Esophagus (tissue), 2 donors: Measurements from ENCODE around the gene LIX1L. TPM values are rescaled to one million over a fixed set of nuclear protein-coding genes. Genes with fewer than 3 reads are reported as not detected.

Source experiments
- H3K27ac ChIP-seq, 2 donors: one replicate each; pipeline ENCODE4 v1.5.1; 2013; ENCODE audit warnings: low read depth in 2 of 2, mild to moderate bottlenecking in 2 of 2, inconsistent platforms in 1 of 2, low read length in 1 of 2, moderate library complexity in 1 of 2
- H3K27me3 ChIP-seq, 2 donors: one replicate each; pipeline ENCODE4 v1.6.1; 2013; ENCODE audit warnings: low read length in 2 of 2, control low read depth in 1 of 2, mild to moderate bottlenecking in 1 of 2; ENCODE audit not compliant: insufficient read depth in 2 of 2, control insufficient read depth in 1 of 2
- H3K36me3 ChIP-seq, 2 donors: one replicate each; pipeline ENCODE4 v1.6.1; 2013; ENCODE audit warnings: low read length in 1 of 2; ENCODE audit not compliant: control insufficient read depth in 2 of 2, insufficient read depth in 2 of 2
- H3K4me1 ChIP-seq, 2 donors: one replicate each; pipeline ENCODE4 v1.6.1; 2013; ENCODE audit warnings: low read length in 1 of 2; ENCODE audit not compliant: control insufficient read depth in 2 of 2, insufficient read depth in 2 of 2
- H3K4me3 ChIP-seq, 2 donors: one replicate each; pipeline ENCODE4 v1.5.1; 2013; ENCODE audit warnings: low read length in 2 of 2, mild to moderate bottlenecking in 2 of 2, low read depth in 1 of 2, moderate library complexity in 1 of 2
- H3K9me3 ChIP-seq, 2 donors: one replicate each; pipeline ENCODE4 v1.6.1; 2013; ENCODE audit warnings: mild to moderate bottlenecking in 2 of 2, low read depth in 1 of 2, low read length in 1 of 2, moderate library complexity in 1 of 2; ENCODE audit not compliant: control insufficient read depth in 2 of 2, insufficient read depth in 1 of 2
- WGBS, 2 donors: extraction: QIAGEN DNeasy Blood & Tissue Kit; methylation state at CpG; one replicate each; pipeline ENCODE4 v1.1.7; 2013; 5-methylcytosine and 5-hydroxymethylcytosine counted together
- polyA plus RNA-seq, 2 donors: library from polyadenylated mRNA; stranded (reverse); fragments of 200-250 nt; gene quantifications; one replicate each; pipeline ENCODE4 v1.2.3, GENCODE V29; 2013
- donor health status: healthy with polysubstance abuse.
- donor health status: Bipolar disorder and iron deficiency.

Gene LIX1L
- polyA plus RNA-seq = 1 to 10 TPM; 2.1 to 2.9 TPM

DNA sequence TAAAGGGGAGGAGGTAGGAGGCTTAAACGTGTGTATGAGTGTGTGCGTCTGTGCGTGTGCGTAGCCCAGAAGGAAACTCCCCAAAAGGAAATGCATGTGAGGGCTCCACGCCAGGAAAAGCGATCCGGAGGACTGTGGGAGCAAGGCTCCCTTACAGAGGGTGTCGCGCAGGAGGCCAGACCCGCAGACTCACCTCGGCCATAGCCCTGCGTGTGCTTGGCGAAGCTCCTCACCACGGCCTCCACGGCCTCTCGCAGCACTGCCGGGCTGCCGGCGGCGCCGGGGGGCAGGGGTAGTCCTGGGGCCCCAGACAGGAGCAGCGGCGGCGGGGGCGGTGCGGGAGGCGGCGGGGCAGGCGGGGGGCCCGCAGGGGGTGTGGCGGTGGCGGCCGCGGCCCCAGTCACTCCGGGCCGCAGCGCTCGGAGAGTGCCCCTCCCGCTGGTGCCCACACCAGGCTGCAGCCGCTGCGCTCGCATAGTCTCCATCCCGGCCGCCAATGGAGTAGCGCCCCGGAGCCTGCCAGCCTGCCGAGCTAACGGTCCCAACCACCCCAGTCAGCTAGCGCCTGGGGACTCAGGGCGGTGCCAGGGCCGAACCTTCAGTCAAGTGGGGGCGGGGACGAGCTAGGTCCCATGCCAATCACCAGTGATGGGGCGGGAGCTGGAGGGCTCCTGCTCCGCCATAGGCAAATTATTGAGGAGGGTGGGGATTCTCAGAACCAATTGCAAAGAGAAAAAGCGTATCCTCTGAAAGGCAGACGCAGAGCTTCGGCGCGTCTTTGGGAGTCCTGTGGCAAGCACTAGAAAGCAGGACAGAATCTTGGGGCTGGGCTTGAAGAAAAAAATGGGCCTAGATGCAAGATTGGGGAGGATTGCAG is at the start of gene LIX1L:
Gene LIX1L (minus strand): TSS at position 575 of the 877 bp plus-strand sequence. CDS start 90 bp downstream, at position 485.
- 0 to 1% methylated on average over 42 to 60 of the region's 60 CpGs for WGBS, 2 donors
- H3K4me1 ChIP-seq = peaks cover 7 to 19% of the 10 kb centered on the region in 2 donors

DNA sequence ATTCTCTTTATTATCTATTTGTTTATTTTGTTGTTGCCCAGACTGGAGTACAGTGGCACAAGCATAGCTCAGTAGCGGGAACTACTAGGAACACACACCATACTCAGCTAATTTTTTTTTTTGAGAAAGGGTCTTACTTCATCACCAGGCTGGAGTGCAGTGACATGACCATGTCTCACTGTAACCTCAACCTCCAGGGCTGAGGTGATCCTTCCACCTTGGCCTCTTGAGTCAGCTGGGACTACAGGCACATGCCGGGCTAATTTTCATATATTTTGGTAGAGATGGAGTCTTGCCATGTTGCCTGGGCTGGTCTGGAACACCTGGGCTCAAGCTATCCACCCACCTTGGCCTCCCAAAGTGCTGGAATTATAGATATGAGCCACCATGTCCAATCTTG is 43.9 kb upstream of the LIX1L start:
- Histone ChIP-seq H3K27ac (peak overlapping the region in 1 of 2 donors; percentile 29), H3K4me1 (peaks cover 0 to 3% of the 10 kb centered on the region in 2 donors), H3K36me3 (no peaks in the 10 kb centered on the region), H3K4me3 (no peak overlapping the region), H3K9me3 (no peaks in the 10 kb centered on the region), H3K27me3 (no peaks in the 10 kb centered on the region)
- 89 to 92% methylated on average over 2 of the region's 2 CpGs for WGBS, 2 donors

More for the DNA sequence above, at the start of gene LIX1L:
- Histone ChIP-seq H3K9me3 (no peaks in the 10 kb centered on the region), H3K27ac (peak within 1 kb of the TSS; percentile 96 to 97), H3K36me3 (no peaks in the 10 kb centered on the region), H3K4me3 (peak within 1 kb of the TSS; percentile 67 to 85), H3K27me3 (no peaks in the 10 kb centered on the region)

DNA sequence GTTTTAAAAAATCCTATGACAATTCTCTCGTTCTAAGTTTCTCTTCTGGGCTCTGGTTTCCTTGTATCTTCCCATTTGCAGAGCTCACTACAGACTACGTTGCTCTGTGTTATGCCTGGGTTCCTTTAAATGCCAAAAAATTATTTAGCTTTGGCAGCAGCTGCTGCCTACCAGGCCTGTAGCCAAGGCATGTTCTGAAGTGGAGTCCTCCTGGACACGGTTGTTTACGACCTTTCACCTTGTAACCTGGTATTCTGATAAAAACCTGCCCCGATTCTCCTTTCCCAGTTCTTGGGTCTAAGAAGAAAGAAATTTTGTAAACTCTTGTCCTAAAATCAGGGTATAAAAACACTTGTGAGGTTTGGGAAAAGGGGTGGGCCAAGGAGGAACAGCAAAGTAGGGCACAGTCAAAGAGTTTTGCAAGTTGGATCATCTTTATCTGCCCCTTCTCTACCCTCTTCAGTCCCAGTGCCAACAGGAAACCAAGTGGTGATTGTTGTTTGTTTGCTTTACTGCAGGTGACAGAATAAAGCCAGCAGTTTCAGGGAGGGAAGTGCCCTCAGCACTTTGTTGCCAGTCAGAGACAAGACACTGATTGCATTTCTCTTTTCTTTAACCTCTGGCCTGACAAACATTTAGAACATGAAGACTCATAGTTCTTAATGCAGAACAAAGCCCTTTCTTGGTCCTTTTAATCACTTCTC is 41.7 kb upstream of the LIX1L start:
- H3K36me3 ChIP-seq = peaks cover under 1 to 4% of the 10 kb centered on the region in 2 donors
- 16% methylated on average over 5 of the region's 5 CpGs for WGBS, 2 donors
- no peak overlapping the region for H3K4me3 ChIP-seq
- H3K9me3 ChIP-seq = no peaks in the 10 kb centered on the region
- H3K4me1 ChIP-seq = peaks cover 0 to 3% of the 10 kb centered on the region in 2 donors
- no peaks in the 10 kb centered on the region for H3K27me3 ChIP-seq
- H3K27ac ChIP-seq = peak overlapping the region; percentile 91 to 94

DNA sequence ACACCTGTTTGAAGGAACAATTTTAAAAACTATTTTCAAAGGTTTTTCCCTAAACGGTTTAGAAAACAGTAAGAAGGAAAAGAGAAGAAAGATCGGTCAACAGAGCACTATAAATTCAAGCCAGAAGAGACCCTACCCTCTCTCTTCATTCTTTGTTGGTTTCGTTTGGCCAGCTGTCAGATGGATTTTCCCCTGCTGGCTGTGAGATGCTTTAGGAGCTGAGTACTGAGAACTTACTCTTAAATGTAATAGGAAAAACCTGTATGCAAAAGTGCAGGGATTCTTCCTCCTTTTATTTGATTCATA is 39.9 kb upstream of the LIX1L start:
- Histone ChIP-seq H3K4me1 (peaks cover 0 to 3% of the 10 kb centered on the region in 2 donors), H3K9me3 (no peaks in the 10 kb centered on the region), H3K4me3 (peak overlapping the region; percentile 5 to 82), H3K27ac (peak overlapping the region; percentile 84 to 94), H3K27me3 (no peaks in the 10 kb centered on the region), H3K36me3 (peaks cover 10 to 11% of the 10 kb centered on the region in 2 donors)
- 8 to 16% methylated on average over 3 of the region's 3 CpGs for WGBS, 2 donors

DNA sequence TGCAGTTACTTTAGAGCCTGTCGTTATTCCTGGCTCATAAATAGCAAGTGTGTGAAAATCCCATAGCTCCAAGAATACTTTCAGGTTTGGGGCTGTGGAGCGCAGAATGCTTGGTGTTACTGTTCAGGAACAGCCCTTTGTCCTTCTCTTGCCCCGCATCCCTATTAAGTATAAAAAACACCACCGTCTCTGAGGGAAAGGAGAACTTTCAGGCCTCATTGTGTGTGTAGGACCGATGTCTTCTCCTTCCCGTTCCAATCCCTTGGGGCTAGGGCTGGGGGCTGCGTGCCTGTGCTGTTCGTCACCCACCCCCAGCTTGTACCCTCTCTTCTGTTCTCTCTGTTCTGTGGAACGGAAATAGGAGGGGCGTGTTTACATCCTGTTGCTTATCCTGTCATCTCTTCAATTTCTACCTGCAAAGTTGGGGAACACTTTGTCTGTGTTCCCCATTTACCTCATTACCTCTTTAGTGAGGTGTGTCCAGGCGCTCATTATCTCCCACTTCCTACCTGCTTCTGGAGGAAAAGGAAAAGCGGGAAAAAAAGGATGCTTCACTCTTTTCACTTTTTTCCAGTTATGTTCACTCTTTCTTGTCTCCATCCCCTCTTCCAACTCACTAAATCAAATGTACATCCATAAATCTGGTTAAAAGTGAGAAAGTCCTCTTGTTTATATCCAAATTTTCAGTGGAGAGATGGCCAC is 39.4 kb upstream of the LIX1L start:
- Histone ChIP-seq H3K27ac (peak overlapping the region; percentile 94 to 98), H3K4me3 (peak overlapping the region; percentile 63 to 82), H3K9me3 (no peaks in the 10 kb centered on the region), H3K27me3 (no peaks in the 10 kb centered on the region), H3K4me1 (peaks cover 0 to 4% of the 10 kb centered on the region in 2 donors), H3K36me3 (peaks cover 11 to 13% of the 10 kb centered on the region in 2 donors)
- WGBS, 2 donors = 8% methylated on average over 12 of the region's 12 CpGs

DNA sequence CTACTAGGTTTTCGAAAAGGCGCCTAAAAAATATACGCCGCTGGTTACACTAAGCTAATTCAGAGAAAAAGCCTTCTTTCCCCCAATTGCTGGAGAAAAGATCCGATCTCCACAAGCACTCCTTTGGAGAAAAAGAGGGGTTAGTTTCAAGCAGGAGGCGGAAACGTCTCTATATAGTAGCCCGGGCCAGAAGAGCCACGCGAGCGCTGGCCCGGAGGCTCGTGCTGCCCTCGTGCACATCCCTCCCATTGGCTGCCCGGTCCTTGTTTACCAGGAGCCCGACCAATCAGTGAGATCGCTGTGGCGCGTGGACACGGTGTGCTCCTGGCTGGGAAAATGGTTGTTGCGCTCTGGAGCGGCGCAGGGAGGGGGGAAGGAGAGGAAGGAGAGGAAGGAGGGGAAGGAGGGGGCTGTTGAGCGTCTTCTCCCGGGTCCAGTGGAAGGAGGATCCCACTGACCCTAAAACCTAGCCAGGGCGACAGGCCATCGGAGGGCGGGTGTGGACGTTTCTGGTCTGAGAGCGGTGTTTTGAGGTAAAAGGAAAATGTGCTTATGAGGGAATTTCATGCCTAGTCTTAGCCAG is 38.7 kb upstream of the LIX1L start, which contains the start of gene TXNIP:
Gene TXNIP (minus strand): TSS at position 147 of the 583 bp plus-strand sequence. CDS start 313 bp downstream, outside the sequence.
- H3K4me3 ChIP-seq = peak within 1 kb of the TSS; percentile 82 to 88
- 0 to 1% methylated on average over 30 of the region's 30 CpGs for WGBS, 2 donors
- H3K4me1 ChIP-seq = peaks cover 0 to 4% of the 10 kb centered on the region in 2 donors
- H3K27me3 ChIP-seq = no peaks in the 10 kb centered on the region
- no peaks in the 10 kb centered on the region for H3K9me3 ChIP-seq
- H3K27ac ChIP-seq = peak within 1 kb of the TSS; percentile 94 to 98
- H3K36me3 ChIP-seq = peaks cover 11 to 13% of the 10 kb centered on the region in 2 donors

DNA sequence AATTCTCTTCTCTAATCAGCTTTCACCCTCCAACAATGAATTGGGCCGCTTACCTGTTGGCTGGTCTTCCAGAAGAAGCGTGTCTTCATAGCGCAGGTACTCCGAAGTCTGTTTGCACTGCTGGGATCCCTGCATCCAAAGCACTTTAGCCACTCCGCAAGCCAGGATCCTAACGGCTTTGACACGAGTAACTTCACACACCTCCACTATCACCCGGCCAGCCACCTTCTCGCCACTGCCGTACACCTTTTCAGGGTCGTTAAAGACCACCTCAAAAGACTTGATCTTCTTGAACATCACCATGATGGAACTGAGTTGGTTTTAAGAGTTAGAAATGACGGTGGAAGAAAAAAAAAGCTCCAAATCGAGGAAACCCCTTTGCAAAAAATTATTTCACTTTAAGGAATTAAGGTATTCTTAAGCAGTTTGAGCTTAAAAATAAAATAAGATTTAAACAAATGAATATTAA is 38.2 kb upstream of the LIX1L start:
- peaks cover 0 to 4% of the 10 kb centered on the region in 2 donors for H3K4me1 ChIP-seq
- H3K27ac ChIP-seq = peak overlapping the region; percentile 89 to 92
- H3K27me3 ChIP-seq = no peaks in the 10 kb centered on the region
- peaks cover 11 to 13% of the 10 kb centered on the region in 2 donors for H3K36me3 ChIP-seq
- H3K4me3 ChIP-seq = peak overlapping the region; percentile 82 to 88
- no peaks in the 10 kb centered on the region for H3K9me3 ChIP-seq
- 0% methylated on average over 13 of the region's 13 CpGs for WGBS, 2 donors

DNA sequence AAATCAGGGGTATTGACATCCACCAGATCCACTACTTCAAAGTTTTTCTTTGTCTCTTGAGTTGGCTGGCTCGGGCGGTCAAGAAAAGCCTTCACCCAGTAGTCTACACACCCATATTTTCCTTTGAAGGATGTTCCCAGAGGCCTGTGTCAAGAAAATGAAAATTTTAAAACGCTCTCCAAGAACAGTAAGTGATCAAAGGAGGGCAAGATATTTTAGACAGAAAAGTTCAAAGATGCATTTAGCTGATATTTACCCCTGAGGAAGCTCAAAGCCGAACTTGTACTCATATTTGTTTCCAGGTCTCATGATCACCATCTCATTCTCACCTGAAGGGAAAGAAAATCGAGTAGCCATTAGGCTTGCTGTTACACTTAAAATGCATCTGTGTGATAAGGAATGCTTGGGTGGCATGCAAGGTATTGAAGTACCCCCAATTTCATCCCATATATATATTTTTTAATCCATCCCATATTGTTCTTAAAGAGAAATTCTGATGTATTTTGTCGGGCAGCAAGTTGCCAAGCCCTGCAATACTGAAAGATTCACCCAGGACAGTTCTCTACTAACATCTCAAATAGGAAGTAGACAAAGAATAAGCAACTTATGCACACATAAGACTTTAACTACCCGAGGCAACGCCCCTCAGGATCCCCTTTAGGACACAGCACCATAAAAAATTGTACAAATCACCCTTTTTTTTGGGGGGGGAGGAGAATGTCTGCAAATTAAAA is 37.5 kb upstream of the LIX1L start:
- H3K4me1 ChIP-seq = peaks cover 0 to 4% of the 10 kb centered on the region in 2 donors

More for the DNA sequence above, 37.5 kb upstream of the LIX1L start:
- H3K9me3 ChIP-seq = no peaks in the 10 kb centered on the region
- peaks cover 11 to 13% of the 10 kb centered on the region in 2 donors for H3K36me3 ChIP-seq
- H3K4me3 ChIP-seq = peak overlapping the region; percentile 82 to 88
- H3K27me3 ChIP-seq = no peaks in the 10 kb centered on the region
- peak overlapping the region; percentile 59 to 89 for H3K27ac ChIP-seq
- 1% methylated on average over 8 of the region's 8 CpGs for WGBS, 2 donors
